ENCODE measurements around the gene CBX7.
A peak's percentile ranks its signal among the peaks of the same experiment; 100 is the strongest.

CBX7 gene

GRCh38 chr22:39122772-39123470, 29.6 kb downstream of the CBX7 start:
- DNase-seq = no peak

- no peak for DNase-seq
Observed at GRCh38 chr22:39120983-39121382, 31.5 kb downstream of the CBX7 start.

- no peak for DNase-seq
Observed at GRCh38 chr22:39117585-39118191, 34.8 kb downstream of the CBX7 start.

- no peak for DNase-seq
Observed at GRCh38 chr22:39115977-39116621, 36.4 kb downstream of the CBX7 start.

GRCh38 chr22:39115570-39115969, 36.9 kb downstream of the CBX7 start:
- DNase-seq = no peak

GRCh38 chr22:39114112-39114511, 38.4 kb downstream of the CBX7 start:
- DNase-seq = no peak

GRCh38 chr22:39110631-39111561, 41.6 kb downstream of the CBX7 start:
- DNase-seq = no peak

GRCh38 chr22:39109361-39109760, 43.1 kb downstream of the CBX7 start:
- DNase-seq = no peak

- no peak for DNase-seq
Observed at GRCh38 chr22:39108487-39108886, 44.0 kb downstream of the CBX7 start.

- no peak for DNase-seq
Observed at GRCh38 chr22:39106326-39106725, 46.2 kb downstream of the CBX7 start.

GRCh38 chr22:39103431-39103830, 49.0 kb downstream of the CBX7 start:
- DNase-seq = no peak

- DNase-seq = no peak
Observed at GRCh38 chr22:39101226-39101625, 51.3 kb downstream of the CBX7 start.

- DNase-seq = no peak
Observed at GRCh38 chr22:39098576-39098975, 53.9 kb downstream of the CBX7 start.

- DNase-seq = no peak
Observed at GRCh38 chr22:39098026-39098425, 54.5 kb downstream of the CBX7 start.

GRCh38 chr22:39097098-39098020, 55.1 kb downstream of the CBX7 start, which contains the start of gene APOBEC3H:
APOBEC3H (plus strand) TSS chr22:39097244; CDS start chr22:39100279, 3,035 bp downstream.
- peak; percentile 41 for DNase-seq

- no peak for DNase-seq
Observed at GRCh38 chr22:39095971-39096370, 56.5 kb downstream of the CBX7 start.

- DNase-seq = no peak
Observed at GRCh38 chr22:39094717-39095389, 57.6 kb downstream of the CBX7 start.

- no peak for DNase-seq
Observed at GRCh38 chr22:39092111-39092862, 60.2 kb downstream of the CBX7 start.

- DNase-seq = no peak
Observed at GRCh38 chr22:39091126-39092081, 61.1 kb downstream of the CBX7 start.
